Measurements from ENCODE around the gene C8A. TPM values are rescaled to one million over a fixed set of nuclear protein-coding genes. Genes with fewer than 3 reads are reported as not detected.

Gene C8A
- polyA plus RNA-seq, 1 donor (not counting 4 experiments of a cell fraction or from before 2014, with no cell fraction given) = not detected

DNA sequence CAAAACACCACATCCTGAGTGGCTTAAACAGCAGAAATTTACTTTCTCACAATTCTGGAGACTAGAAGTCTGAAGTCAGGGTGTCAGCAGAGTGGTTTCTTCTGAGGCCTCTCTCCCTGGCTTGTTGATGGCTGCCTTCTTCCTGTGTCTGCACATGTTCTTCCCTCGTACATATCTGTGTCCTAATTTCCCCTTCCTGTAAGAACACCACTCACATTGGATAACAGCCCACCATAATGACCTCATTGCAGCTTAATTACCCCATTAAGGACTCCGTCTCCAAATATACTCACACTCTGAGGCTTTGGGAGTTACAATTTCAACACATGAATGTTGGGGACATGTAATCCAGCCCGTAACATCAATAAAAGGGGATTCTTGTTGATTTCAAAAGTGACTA lies 23.4 kb downstream of the C8A start:
- H2AFZ ChIP-seq (ENCODE audit: control insufficient read depth, low read length) = no peak overlapping the region
- no peak overlapping the region for H3K9ac ChIP-seq (ENCODE audit: control insufficient read depth, extremely low read depth, insufficient read depth, low read length)
- H3K79me2 ChIP-seq (ENCODE audit: control insufficient read depth, insufficient read depth, low read length) = no peaks in the 10 kb centered on the region
- no peaks in the 10 kb centered on the region for H3K9me3 ChIP-seq (ENCODE audit: control insufficient read depth, low read depth, low read length)
- H3K4me3 ChIP-seq (ENCODE audit: control insufficient read depth in 2 of 3, extremely low read depth in 1 of 3, insufficient read depth in 2 of 3, low read depth in 1 of 3, low read length in 3 of 3) = no peak overlapping the region
- H3K4me1 ChIP-seq (ENCODE audit: control insufficient read depth, extremely low read depth, insufficient read depth, low read length) = no peaks in the 10 kb centered on the region
- no peaks in the 10 kb centered on the region for H3K9me1 ChIP-seq (ENCODE audit: control insufficient read depth, extremely low read depth, insufficient read depth, low read length)
- H4K20me1 ChIP-seq (ENCODE audit: control insufficient read depth, extremely low read depth, insufficient read depth, low read length) = no peaks in the 10 kb centered on the region
- H3K27ac ChIP-seq (ENCODE audit: control insufficient read depth, insufficient read depth, low read length) = no peak overlapping the region
- H3K27me3 ChIP-seq (ENCODE audit: control insufficient read depth, extremely low read depth, insufficient read depth, low read length) = no peaks in the 10 kb centered on the region
- no peak overlapping the region for H3K4me2 ChIP-seq (ENCODE audit: control insufficient read depth, extremely low read depth, insufficient read depth, low read depth, low read length)
- dilution Hi-C loops (cut with MboI; ENCODE audit: extremely low pct_ligation_motif_present, low sequenced_read_pairs) = no loop called here
- TF ChIP-seq CTCF (optimal IDR thresholded peaks at IDR 0.05 in 1 of 3, IDR thresholded peaks at IDR 0.05 in 1 of 3, conservative IDR thresholded peaks at IDR 0.05 in 1 of 3; ENCODE audit: extremely low read depth in 1 of 3, insufficient read depth in 2 of 3, low read length in 3 of 3) (no peak), EZH2 (IDR thresholded peaks at IDR 0.05; ENCODE audit: low read length) (no peak)
- H3K36me3 ChIP-seq (ENCODE audit: control insufficient read depth in 2 of 2, extremely low read depth in 1 of 2, insufficient read depth in 2 of 2, low read length in 2 of 2) = no peaks in the 10 kb centered on the region
- DNase-seq (ENCODE audit: low read depth, low spot score) = no peak
- FAIRE-seq = no peak

DNA sequence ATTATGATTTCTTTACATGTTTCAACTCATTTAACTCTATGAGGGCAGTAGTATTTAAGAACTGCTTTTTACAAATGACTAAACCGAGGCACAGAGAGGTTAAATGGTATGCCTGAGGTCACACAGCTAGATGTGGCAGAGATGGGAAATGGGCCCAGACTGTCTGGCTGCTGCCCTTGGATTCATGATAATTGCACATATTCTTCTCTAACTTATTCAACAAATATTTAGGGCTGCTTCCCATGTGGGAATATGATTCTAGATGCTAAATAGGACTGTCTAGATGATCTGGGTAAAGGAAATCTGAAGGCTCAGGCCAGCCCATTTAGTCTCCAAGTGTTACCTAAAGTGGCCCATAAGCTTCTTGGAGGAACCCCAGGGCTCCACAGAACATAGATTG lies 26.2 kb downstream of the C8A start:
- no peaks in the 10 kb centered on the region for H3K27me3 ChIP-seq (ENCODE audit: control insufficient read depth, extremely low read depth, insufficient read depth, low read length)
- H3K4me3 ChIP-seq (ENCODE audit: control insufficient read depth in 2 of 3, extremely low read depth in 1 of 3, insufficient read depth in 2 of 3, low read depth in 1 of 3, low read length in 3 of 3) = no peak overlapping the region
- DNase-seq (ENCODE audit: low read depth, low spot score) (no peak), FAIRE-seq (no peak)
- no peak overlapping the region for H3K4me2 ChIP-seq (ENCODE audit: control insufficient read depth, extremely low read depth, insufficient read depth, low read depth, low read length)
- H3K79me2 ChIP-seq (ENCODE audit: control insufficient read depth, insufficient read depth, low read length) = no peaks in the 10 kb centered on the region
- H2AFZ ChIP-seq (ENCODE audit: control insufficient read depth, low read length) = no peak overlapping the region
- H3K9ac ChIP-seq (ENCODE audit: control insufficient read depth, extremely low read depth, insufficient read depth, low read length) = no peak overlapping the region
- TF ChIP-seq CTCF (optimal IDR thresholded peaks at IDR 0.05 in 1 of 3, IDR thresholded peaks at IDR 0.05 in 1 of 3, conservative IDR thresholded peaks at IDR 0.05 in 1 of 3; ENCODE audit: extremely low read depth in 1 of 3, insufficient read depth in 2 of 3, low read length in 3 of 3) (no peak), EZH2 (IDR thresholded peaks at IDR 0.05; ENCODE audit: low read length) (no peak)
- H3K9me1 ChIP-seq (ENCODE audit: control insufficient read depth, extremely low read depth, insufficient read depth, low read length) = no peaks in the 10 kb centered on the region
- no peaks in the 10 kb centered on the region for H3K36me3 ChIP-seq (ENCODE audit: control insufficient read depth in 2 of 2, extremely low read depth in 1 of 2, insufficient read depth in 2 of 2, low read length in 2 of 2)
- H3K4me1 ChIP-seq (ENCODE audit: control insufficient read depth, extremely low read depth, insufficient read depth, low read length) = no peaks in the 10 kb centered on the region
- H3K9me3 ChIP-seq (ENCODE audit: control insufficient read depth, low read depth, low read length) = no peaks in the 10 kb centered on the region
- dilution Hi-C loops (cut with MboI; ENCODE audit: extremely low pct_ligation_motif_present, low sequenced_read_pairs) = no loop called here
- no peaks in the 10 kb centered on the region for H4K20me1 ChIP-seq (ENCODE audit: control insufficient read depth, extremely low read depth, insufficient read depth, low read length)
- H3K27ac ChIP-seq (ENCODE audit: control insufficient read depth, insufficient read depth, low read length) = no peak overlapping the region

Data from keratinocyte (primary cell).